WERI-Rb-1 (cell line): ENCODE data around the gene GATC.

ENCODE experiments used
- DNase-seq: peaks from one replicate; pipeline ENCODE4 v3.0.0-alpha.2; 2020
- H3K27ac ChIP-seq: fragments of 250-450 bp; sonication (Bioruptor Pico); 2 replicates; pipeline ENCODE4 v1.5.1; 2020; ENCODE audit warnings: mild to moderate bottlenecking, moderate library complexity
- H3K27me3 ChIP-seq: fragments of 250-450 bp; sonication (Bioruptor Pico); 2 replicates; pipeline ENCODE4 v1.5.1; 2021; ENCODE audit warnings: mild to moderate bottlenecking, low read depth, moderate library complexity; ENCODE audit not compliant: insufficient read depth, severe bottlenecking
- H3K36me3 ChIP-seq: fragments of 250-450 bp; sonication (Bioruptor Pico); 2 replicates; pipeline ENCODE4 v1.5.1; 2020; ENCODE audit warnings: mild to moderate bottlenecking, moderate library complexity
- H3K4me3 ChIP-seq: 2 replicates; pipeline ENCODE4 v1.5.1; 2011; ENCODE audit warnings: low read depth, mild to moderate bottlenecking, control low read depth, low read length
- H3K9me3 ChIP-seq: fragments of 250-450 bp; sonication (Bioruptor Pico); 2 replicates; pipeline ENCODE4 v1.5.1; 2021; ENCODE audit warnings: mild to moderate bottlenecking, moderate library complexity; ENCODE audit not compliant: severe bottlenecking
- CTCF ChIP-seq: IDR thresholded peaks from 2 replicates; pipeline ENCODE4 v1.5.1; 2011; ENCODE audit warnings: low read depth, mild to moderate bottlenecking, control low read depth, inconsistent platforms, low read length

The GATC gene

GRCh38 chr12:120416490-120417216, 29.6 kb upstream of the GATC start:
- Histone ChIP-seq H3K27ac (no peak overlapping the region), H3K4me3 (no peak overlapping the region), H3K27me3 (no peaks in the 10 kb centered on the region), H3K9me3 (no peaks in the 10 kb centered on the region), H3K36me3 (no peaks in the 10 kb centered on the region)
- TF ChIP-seq CTCF: no peak
- DNase-seq: no peak

GRCh38 chr12:120417917-120418580, 28.2 kb upstream of the GATC start:
- H3K4me3 ChIP-seq: no peak overlapping the region
- DNase-seq: no peak
- no peak for TF ChIP-seq CTCF
- H3K9me3 ChIP-seq: no peaks in the 10 kb centered on the region
- H3K27ac ChIP-seq: no peak overlapping the region
- no peaks in the 10 kb centered on the region for H3K36me3 ChIP-seq
- H3K27me3 ChIP-seq: no peaks in the 10 kb centered on the region

GRCh38 chr12:120421701-120422100, 24.5 kb upstream of the GATC start:
- H3K27ac ChIP-seq: no peak overlapping the region
- TF ChIP-seq CTCF: no peak
- H3K9me3 ChIP-seq: no peaks in the 10 kb centered on the region
- no peaks in the 10 kb centered on the region for H3K36me3 ChIP-seq
- H3K4me3 ChIP-seq: no peak overlapping the region
- no peak for DNase-seq
- no peaks in the 10 kb centered on the region for H3K27me3 ChIP-seq

GRCh38 chr12:120422892-120423456, 23.3 kb upstream of the GATC start:
- no peak for DNase-seq
- Histone ChIP-seq H3K27ac (no peak overlapping the region), H3K36me3 (no peaks in the 10 kb centered on the region), H3K4me3 (no peak overlapping the region), H3K9me3 (no peaks in the 10 kb centered on the region), H3K27me3 (no peaks in the 10 kb centered on the region)
- no peak for TF ChIP-seq CTCF

- H3K27me3 ChIP-seq: no peaks in the 10 kb centered on the region
- no peak for TF ChIP-seq CTCF
- H3K27ac ChIP-seq: no peak overlapping the region
- no peak overlapping the region for H3K4me3 ChIP-seq
- H3K36me3 ChIP-seq: no peaks in the 10 kb centered on the region
- H3K9me3 ChIP-seq: no peaks in the 10 kb centered on the region
- no peak for DNase-seq
Observed at GRCh38 chr12:120425797-120426196, 20.4 kb upstream of the GATC start.
